GM12801 (cell line): ENCODE results near the gene MAGEB1.

ENCODE experiments used
- CTCF ChIP-seq: IDR thresholded peaks from one replicate; pipeline ENCODE4 v1.5.1; 2011; ENCODE audit warnings: control low read depth; ENCODE audit not compliant: insufficient read length; ENCODE audit errors: extremely low read depth

Gene MAGEB1

GRCh38 chrX:30228526-30228925 lies 18.4 kb upstream of the MAGEB1 start:
- TF ChIP-seq CTCF, result no peak

DNA sequence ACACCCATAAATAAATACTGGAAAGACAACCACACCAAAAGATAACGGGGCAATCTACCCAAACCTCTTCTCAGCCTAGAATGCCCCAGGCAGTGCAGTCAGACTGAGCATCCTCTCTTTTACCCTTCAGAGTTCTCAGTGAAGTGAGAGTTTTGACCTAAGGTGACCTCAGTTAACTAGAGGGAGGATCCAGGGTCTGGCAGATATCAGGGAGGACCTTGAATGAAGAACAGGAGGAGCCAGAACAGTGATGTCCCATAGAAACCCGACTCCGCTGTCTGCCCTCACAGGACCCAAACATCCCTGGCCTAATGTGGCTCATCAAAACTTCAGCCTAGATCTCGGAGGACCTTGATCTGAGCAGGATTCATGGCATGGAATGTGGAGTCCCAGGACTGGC lies 16.6 kb upstream of the MAGEB1 start, which contains the start of gene MAGEB3:
TSS of gene MAGEB3 (plus strand) at position 263 of the 400 bp plus-strand sequence. CDS start 5,268 bp downstream, outside the sequence.
- TF ChIP-seq CTCF, result no peak

- TF ChIP-seq CTCF, result no peak
Observed at GRCh38 chrX:30241724-30242415, 5.1 kb upstream of the MAGEB1 start, which contains the start of gene MAGEB4. TSS of gene MAGEB4 (plus strand) at chrX:30242000. CDS start at chrX:30242136, 136 bp downstream.

DNA sequence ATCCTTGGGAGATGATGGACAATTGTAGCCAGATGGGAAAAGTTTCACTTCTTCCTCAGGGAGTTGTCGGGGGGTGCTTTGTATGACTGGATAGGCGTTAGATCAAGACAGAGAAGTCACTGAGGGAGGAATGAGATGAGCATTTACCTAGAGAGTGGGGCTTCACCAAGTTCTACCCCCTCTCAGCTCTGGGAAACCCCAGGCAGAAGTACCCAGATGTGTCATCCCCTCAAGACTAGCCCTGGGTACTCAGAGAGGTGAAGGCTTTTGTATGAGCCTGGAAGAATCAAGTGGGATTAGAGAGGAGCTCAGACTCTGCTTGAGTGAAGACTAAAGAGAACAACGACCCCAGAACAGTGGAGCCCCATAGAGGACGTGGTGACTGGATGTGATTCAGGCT lies 1.9 kb downstream of the MAGEB1 start:
- no peak for TF ChIP-seq CTCF

DNA sequence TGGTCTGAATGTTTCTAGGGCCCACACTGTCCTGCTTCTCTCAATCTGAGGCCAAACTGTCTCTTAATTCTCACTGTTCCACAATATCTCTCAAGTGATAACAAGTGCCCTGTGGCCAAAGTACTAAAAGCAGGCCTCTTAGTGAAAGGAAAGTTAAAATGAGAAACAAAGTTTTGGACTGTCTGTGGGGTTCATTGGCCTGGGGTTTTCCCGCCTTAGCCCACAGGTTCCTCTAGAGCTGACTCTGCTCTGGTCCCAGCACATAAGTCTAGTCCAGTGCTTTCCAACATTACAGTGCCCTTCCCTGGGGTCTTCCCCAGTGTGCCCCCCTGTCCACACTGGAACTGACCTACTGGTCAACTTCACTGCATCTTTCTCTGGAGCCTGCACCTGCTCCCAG lies 6.3 kb downstream of the MAGEB1 start:
- no peak for TF ChIP-seq CTCF

DNA sequence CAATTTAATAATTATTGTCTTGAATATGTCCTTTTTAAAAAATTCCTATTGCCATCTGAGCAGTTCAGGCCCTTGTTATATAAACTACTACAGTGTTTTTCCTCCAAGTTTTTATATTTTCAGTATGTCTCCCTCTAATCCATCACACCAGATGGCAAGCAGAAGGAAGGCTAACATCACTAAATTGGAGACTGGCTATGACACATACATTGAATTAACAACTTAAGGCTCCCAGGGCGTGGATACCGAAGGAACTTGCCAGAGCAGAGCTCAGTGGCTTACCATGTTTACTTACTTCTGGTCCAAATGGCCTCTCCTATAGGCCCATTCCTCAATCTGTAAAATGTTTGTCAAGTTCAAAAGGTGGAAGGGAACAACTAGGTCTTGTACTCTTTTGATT lies 13.0 kb downstream of the MAGEB1 start:
- no peak for TF ChIP-seq CTCF

GRCh38 chrX:30261012-30261411 lies 14.1 kb downstream of the MAGEB1 start:
- TF ChIP-seq CTCF, result no peak

DNA sequence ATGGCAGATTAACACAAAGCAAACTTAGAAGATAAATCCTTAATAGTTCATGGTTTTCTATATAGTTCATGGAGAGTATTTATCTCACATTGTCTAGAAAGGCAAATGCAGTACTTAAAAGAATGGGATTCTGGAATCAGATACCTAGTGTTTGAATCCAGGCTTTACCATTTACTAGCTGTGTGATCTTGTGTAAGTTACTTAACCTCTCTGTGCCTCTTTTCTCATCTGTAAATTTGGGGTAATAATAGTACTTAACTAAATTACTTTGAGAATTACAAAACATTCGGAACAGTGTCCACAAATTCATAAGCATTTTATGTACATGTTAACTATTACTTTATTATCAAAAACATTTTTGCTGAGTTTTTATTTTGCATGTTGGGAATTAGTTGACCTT lies 15.8 kb downstream of the MAGEB1 start:
- TF ChIP-seq CTCF, result no peak
